WTC11 (cell line): ENCODE results near the gene C17orf75. TPM values are rescaled to one million over a fixed set of nuclear protein-coding genes. Genes with fewer than 3 reads are reported as not detected.
"Not testable (repeated sequence)": the region's sequence is repeated elsewhere in the genome, so short reads cannot be mapped to it uniquely, and the experiment has no call there.

Experiments
- ATAC-seq: fragments of 200-7000 bp; cut with Tn5 transposase; 2 replicates; pipeline ENCODE4 v1.10.0; 2021; ENCODE audit warnings: mild to moderate bottlenecking, moderate library complexity
- CTCF ChIA-PET: fragments of 300-600 bp; sonication (Branson Sonifier 250); formaldehyde crosslinking; loops from one replicate; lab custom pipeline; 2021; ENCODE audit warnings: antibody characterized with exemption; lab: Charles Lee
- POLR2A ChIA-PET: fragments of 350-600 bp; sonication (Branson Sonifier 250); formaldehyde crosslinking; loops from one replicate; lab custom pipeline; 2021; ENCODE audit warnings: antibody characterized with exemption; lab: Charles Lee
- DNase-seq: peaks from one replicate; pipeline ENCODE4 v3.0.0; 2021; ENCODE audit warnings: low spot score
- H3K27ac Mint-ChIP-seq: 2 replicates; pipeline ENCODE4 v1.8.0; 2021; ENCODE audit warnings: mixed read lengths
- H3K27me3 Mint-ChIP-seq: 2 replicates; pipeline ENCODE4 v1.8.0; 2021; ENCODE audit warnings: low read depth, mild to moderate bottlenecking, moderate library complexity, mixed read lengths
- H3K36me3 Mint-ChIP-seq: 2 replicates; pipeline ENCODE4 v1.8.0; 2021; ENCODE audit warnings: mixed read lengths
- H3K4me1 Mint-ChIP-seq: 2 replicates; pipeline ENCODE4 v1.8.0; 2022; ENCODE audit warnings: mixed read lengths
- H3K4me3 Mint-ChIP-seq: 2 replicates; pipeline ENCODE4 v1.8.0; 2021; ENCODE audit warnings: mild to moderate bottlenecking, moderate library complexity, mixed read lengths
- H3K9me3 Mint-ChIP-seq: 2 replicates; pipeline ENCODE4 v1.8.0; 2021; ENCODE audit warnings: mixed read lengths
- CBFB ChIP-seq: sonication (generic); formaldehyde crosslinking; IDR thresholded peaks from 2 replicates; pipeline ENCODE4 v1.8.1; 2022; ENCODE audit warnings: mild to moderate bottlenecking, low read depth, missing genetic modification reagents
- CREB1 ChIP-seq: sonication (generic); formaldehyde crosslinking; IDR thresholded peaks from 2 replicates; pipeline ENCODE4 v1.8.0; 2023; ENCODE audit warnings: mild to moderate bottlenecking, missing genetic modification reagents
- FOXK1 ChIP-seq: sonication (generic); formaldehyde crosslinking; IDR thresholded peaks from 2 replicates; pipeline ENCODE4 v1.8.0; 2022; ENCODE audit warnings: mild to moderate bottlenecking, moderate library complexity, missing genetic modification reagents
- JAZF1 ChIP-seq: fragments of 250-450 bp; sonication (Bioruptor Pico); IDR thresholded peaks from 2 replicates; pipeline ENCODE4 v1.9.0; 2021; ENCODE audit warnings: moderate library complexity, mild to moderate bottlenecking, inconsistent platforms
- NFE2L1 ChIP-seq: sonication (generic); formaldehyde crosslinking; IDR thresholded peaks from 2 replicates; pipeline ENCODE4 v1.8.1; 2023; ENCODE audit warnings: missing genetic modification reagents
- NR1H2 ChIP-seq: sonication (generic); formaldehyde crosslinking; IDR thresholded peaks from 2 replicates; pipeline ENCODE4 v1.9.0; 2021; ENCODE audit warnings: mild to moderate bottlenecking, moderate library complexity, missing genetic modification reagents
- OVOL2 ChIP-seq: fragments of 250-450 bp; sonication (Bioruptor Pico); IDR thresholded peaks from 2 replicates; pipeline ENCODE4 v1.9.0; 2021; ENCODE audit warnings: mild to moderate bottlenecking, borderline replicate concordance
- SP1 ChIP-seq: sonication (generic); formaldehyde crosslinking; conservative IDR thresholded peaks from 2 replicates; pipeline ENCODE4 v1.8.1; 2022; ENCODE audit warnings: missing genetic modification reagents
- TP53 ChIP-seq: sonication (generic); formaldehyde crosslinking; IDR thresholded peaks from 2 replicates; pipeline ENCODE4 v1.8.1; 2023; ENCODE audit warnings: mild to moderate bottlenecking, missing genetic modification reagents
- total RNA-seq: library from RNA; stranded (reverse); gene quantifications from 3 replicates; pipeline ENCODE4 v1.2.3, GENCODE V29; 2021
- TF ChIP-seq, protein P1 (sequence below): sonication (generic); formaldehyde crosslinking; IDR thresholded peaks from 2 replicates; pipeline ENCODE4 v1.8.1; 2023; ENCODE audit warnings: mild to moderate bottlenecking, missing genetic modification reagents
- TF ChIP-seq, protein P2 (sequence below): sonication (generic); formaldehyde crosslinking; IDR thresholded peaks from 2 replicates; pipeline ENCODE4 v1.8.0; 2022; ENCODE audit warnings: mild to moderate bottlenecking, missing genetic modification reagents
- TF ChIP-seq, protein P3 (sequence below): sonication (generic); formaldehyde crosslinking; IDR thresholded peaks from 2 replicates; pipeline ENCODE4 v1.8.0; 2023; ENCODE audit warnings: mild to moderate bottlenecking, missing genetic modification reagents
- TF ChIP-seq, protein P4 (sequence below): sonication (generic); formaldehyde crosslinking; IDR thresholded peaks from 2 replicates; pipeline ENCODE4 v1.8.1; 2022; ENCODE audit warnings: low read depth, mild to moderate bottlenecking, moderate library complexity, missing genetic modification reagents, borderline replicate concordance
- TF ChIP-seq, protein P5 (sequence below): fragments of 250-450 bp; sonication (Bioruptor Pico); IDR thresholded peaks from 2 replicates; pipeline ENCODE4 v1.9.0; 2021; ENCODE audit warnings: mild to moderate bottlenecking, borderline replicate concordance
- TF ChIP-seq, protein P6 (sequence below): fragments of 200-600 bp; IDR thresholded peaks from 2 replicates; pipeline ENCODE4 v1.8.0; 2022; ENCODE audit warnings: antibody characterized with exemption

The C17orf75 gene
- total RNA-seq, 1 experiment from 2014 or later: 35.5 TPM

DNA sequence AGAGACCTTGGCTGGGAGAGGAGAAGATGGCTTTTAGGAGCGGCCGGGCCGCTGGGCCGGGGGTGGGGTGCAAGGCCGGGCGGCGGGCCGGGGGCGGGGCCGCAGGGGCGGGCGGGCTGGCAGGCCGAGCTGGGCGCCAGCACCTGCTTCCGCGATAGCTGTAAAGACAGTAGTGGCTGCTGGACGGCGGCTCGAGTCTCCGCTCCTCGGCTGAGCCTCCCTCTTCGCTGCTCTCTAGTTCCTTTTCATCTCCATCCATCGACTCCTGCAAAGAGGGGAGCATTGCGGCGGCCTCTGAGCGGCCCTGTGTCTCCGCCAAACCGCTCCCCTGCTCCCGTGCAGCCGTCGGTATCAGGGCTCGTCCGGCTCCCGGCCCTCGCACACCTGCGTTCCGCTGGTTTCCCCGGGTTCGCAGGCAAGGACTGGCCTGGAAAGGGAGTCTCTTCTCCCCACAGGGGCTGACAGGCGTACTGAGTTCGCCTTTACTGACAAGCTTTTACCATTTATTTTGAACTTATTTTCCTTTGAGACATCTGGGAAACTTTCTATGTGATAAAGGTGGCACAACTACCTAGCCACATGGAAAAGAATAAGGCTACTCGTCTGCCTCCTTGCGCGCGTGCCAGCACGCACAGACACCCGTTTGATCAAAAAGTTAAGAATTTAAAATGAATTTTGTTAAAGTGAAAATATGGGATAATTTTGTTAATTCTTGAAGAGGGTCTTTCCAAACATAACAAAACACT lies at the start of gene C17orf75 (continued):
- TF ChIP-seq, protein P1, sequence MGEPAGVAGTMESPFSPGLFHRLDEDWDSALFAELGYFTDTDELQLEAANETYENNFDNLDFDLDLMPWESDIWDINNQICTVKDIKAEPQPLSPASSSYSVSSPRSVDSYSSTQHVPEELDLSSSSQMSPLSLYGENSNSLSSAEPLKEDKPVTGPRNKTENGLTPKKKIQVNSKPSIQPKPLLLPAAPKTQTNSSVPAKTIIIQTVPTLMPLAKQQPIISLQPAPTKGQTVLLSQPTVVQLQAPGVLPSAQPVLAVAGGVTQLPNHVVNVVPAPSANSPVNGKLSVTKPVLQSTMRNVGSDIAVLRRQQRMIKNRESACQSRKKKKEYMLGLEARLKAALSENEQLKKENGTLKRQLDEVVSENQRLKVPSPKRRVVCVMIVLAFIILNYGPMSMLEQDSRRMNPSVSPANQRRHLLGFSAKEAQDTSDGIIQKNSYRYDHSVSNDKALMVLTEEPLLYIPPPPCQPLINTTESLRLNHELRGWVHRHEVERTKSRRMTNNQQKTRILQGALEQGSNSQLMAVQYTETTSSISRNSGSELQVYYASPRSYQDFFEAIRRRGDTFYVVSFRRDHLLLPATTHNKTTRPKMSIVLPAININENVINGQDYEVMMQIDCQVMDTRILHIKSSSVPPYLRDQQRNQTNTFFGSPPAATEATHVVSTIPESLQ (CRISPR knock-in tag): no peak
- TF ChIP-seq CREB1 (CRISPR knock-in tag) (0 out of 2 replicates have a peak, but pooled peaks have one; percentile 25), NFE2L1 (peak; percentile 35; the same call in 1 of the 2 replicates), JAZF1 (CRISPR knock-in tag) (no peak), CBFB (CRISPR knock-in tag) (peak; percentile 92; the same call in 1 of the 2 replicates), FOXK1 (CRISPR knock-in tag) (peak; percentile 71; the same call in 1 of the 2 replicates), SP1 (CRISPR knock-in tag) (peak; percentile 92), OVOL2 (no peak)
- TF ChIP-seq, protein P2, sequence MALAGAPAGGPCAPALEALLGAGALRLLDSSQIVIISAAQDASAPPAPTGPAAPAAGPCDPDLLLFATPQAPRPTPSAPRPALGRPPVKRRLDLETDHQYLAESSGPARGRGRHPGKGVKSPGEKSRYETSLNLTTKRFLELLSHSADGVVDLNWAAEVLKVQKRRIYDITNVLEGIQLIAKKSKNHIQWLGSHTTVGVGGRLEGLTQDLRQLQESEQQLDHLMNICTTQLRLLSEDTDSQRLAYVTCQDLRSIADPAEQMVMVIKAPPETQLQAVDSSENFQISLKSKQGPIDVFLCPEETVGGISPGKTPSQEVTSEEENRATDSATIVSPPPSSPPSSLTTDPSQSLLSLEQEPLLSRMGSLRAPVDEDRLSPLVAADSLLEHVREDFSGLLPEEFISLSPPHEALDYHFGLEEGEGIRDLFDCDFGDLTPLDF: 0 out of 2 replicates have a peak, but pooled peaks have one; percentile 29
- TF ChIP-seq, protein P3, sequence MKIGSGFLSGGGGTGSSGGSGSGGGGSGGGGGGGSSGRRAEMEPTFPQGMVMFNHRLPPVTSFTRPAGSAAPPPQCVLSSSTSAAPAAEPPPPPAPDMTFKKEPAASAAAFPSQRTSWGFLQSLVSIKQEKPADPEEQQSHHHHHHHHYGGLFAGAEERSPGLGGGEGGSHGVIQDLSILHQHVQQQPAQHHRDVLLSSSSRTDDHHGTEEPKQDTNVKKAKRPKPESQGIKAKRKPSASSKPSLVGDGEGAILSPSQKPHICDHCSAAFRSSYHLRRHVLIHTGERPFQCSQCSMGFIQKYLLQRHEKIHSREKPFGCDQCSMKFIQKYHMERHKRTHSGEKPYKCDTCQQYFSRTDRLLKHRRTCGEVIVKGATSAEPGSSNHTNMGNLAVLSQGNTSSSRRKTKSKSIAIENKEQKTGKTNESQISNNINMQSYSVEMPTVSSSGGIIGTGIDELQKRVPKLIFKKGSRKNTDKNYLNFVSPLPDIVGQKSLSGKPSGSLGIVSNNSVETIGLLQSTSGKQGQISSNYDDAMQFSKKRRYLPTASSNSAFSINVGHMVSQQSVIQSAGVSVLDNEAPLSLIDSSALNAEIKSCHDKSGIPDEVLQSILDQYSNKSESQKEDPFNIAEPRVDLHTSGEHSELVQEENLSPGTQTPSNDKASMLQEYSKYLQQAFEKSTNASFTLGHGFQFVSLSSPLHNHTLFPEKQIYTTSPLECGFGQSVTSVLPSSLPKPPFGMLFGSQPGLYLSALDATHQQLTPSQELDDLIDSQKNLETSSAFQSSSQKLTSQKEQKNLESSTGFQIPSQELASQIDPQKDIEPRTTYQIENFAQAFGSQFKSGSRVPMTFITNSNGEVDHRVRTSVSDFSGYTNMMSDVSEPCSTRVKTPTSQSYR (CRISPR knock-in tag): peak; percentile 45; the same call in 1 of the 2 replicates
- TF ChIP-seq, protein P4, sequence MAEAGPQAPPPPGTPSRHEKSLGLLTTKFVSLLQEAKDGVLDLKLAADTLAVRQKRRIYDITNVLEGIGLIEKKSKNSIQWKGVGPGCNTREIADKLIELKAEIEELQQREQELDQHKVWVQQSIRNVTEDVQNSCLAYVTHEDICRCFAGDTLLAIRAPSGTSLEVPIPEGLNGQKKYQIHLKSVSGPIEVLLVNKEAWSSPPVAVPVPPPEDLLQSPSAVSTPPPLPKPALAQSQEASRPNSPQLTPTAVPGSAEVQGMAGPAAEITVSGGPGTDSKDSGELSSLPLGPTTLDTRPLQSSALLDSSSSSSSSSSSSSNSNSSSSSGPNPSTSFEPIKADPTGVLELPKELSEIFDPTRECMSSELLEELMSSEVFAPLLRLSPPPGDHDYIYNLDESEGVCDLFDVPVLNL (CRISPR knock-in tag): peak; percentile 63; the same call in 1 of the 2 replicates

DNA sequence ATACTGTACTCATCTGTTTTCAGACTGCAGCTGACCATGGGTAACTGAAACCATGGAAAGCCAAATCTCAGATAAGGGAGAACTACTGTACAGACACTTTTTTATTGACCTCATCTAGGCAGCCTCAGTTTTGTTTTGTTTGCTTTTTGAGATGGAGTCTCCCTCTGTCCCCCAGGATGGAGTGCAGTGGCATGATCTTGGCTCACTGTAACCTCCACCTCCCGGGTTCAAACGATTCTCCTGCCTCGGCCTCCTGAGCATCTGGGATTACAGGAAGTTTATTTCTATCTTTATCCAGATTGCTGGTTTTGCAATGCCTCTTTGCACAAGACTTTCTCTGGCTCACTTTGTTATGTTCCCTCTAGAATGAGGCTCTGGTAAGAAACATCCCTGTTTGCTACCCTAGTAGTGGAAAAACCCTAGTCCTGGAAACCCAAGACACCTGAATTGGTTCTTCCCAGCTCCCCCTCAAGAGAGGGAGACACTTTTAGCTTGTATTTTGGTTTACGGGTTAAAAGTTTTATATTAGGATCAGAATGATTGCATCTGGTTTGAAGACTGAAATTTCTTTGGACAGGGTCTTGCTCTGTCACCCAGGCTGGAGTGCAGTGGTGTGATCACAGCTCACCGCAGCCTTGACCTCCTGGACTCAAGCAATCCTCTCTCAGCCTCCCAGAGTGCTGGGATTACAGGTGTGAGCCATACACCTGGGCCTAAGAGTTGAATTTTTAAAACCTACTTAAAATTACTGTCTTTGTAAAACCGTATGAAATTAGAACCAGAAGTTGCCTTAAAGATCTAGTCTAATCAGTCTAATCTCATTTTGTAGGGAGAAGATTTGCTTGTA lies 46.9 kb upstream of the C17orf75 start:
- DNase-seq (no peak), ATAC-seq (no peak)
- ChIA-PET POLR2A (no interaction called here), CTCF (interaction anchor here (1.4 to 1.7 kb wide), 2 partner anchors 55 kb away, joined by 4 to 5 read pairs; partner anchors contain the start of gene PSMD11)
- Mint-ChIP-seq H3K27me3 (no peaks in the 10 kb centered on the region), H3K27ac (peak overlapping the region; percentile 22; the same call in 1 of the 2 replicates), H3K9me3 (peaks cover 4% of the 10 kb centered on the region), H3K4me3 (no peak overlapping the region), H3K36me3 (peaks cover 7% of the 10 kb centered on the region; the same call in 1 of the 2 replicates), H3K4me1 (no peaks in the 10 kb centered on the region)
- no peak for TF ChIP-seq NR1H2
- TF ChIP-seq TP53: no peak
- TF ChIP-seq, protein P5, sequence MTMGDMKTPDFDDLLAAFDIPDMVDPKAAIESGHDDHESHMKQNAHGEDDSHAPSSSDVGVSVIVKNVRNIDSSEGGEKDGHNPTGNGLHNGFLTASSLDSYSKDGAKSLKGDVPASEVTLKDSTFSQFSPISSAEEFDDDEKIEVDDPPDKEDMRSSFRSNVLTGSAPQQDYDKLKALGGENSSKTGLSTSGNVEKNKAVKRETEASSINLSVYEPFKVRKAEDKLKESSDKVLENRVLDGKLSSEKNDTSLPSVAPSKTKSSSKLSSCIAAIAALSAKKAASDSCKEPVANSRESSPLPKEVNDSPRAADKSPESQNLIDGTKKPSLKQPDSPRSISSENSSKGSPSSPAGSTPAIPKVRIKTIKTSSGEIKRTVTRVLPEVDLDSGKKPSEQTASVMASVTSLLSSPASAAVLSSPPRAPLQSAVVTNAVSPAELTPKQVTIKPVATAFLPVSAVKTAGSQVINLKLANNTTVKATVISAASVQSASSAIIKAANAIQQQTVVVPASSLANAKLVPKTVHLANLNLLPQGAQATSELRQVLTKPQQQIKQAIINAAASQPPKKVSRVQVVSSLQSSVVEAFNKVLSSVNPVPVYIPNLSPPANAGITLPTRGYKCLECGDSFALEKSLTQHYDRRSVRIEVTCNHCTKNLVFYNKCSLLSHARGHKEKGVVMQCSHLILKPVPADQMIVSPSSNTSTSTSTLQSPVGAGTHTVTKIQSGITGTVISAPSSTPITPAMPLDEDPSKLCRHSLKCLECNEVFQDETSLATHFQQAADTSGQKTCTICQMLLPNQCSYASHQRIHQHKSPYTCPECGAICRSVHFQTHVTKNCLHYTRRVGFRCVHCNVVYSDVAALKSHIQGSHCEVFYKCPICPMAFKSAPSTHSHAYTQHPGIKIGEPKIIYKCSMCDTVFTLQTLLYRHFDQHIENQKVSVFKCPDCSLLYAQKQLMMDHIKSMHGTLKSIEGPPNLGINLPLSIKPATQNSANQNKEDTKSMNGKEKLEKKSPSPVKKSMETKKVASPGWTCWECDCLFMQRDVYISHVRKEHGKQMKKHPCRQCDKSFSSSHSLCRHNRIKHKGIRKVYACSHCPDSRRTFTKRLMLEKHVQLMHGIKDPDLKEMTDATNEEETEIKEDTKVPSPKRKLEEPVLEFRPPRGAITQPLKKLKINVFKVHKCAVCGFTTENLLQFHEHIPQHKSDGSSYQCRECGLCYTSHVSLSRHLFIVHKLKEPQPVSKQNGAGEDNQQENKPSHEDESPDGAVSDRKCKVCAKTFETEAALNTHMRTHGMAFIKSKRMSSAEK (CRISPR knock-in tag): no peak
- TF ChIP-seq, protein P6, sequence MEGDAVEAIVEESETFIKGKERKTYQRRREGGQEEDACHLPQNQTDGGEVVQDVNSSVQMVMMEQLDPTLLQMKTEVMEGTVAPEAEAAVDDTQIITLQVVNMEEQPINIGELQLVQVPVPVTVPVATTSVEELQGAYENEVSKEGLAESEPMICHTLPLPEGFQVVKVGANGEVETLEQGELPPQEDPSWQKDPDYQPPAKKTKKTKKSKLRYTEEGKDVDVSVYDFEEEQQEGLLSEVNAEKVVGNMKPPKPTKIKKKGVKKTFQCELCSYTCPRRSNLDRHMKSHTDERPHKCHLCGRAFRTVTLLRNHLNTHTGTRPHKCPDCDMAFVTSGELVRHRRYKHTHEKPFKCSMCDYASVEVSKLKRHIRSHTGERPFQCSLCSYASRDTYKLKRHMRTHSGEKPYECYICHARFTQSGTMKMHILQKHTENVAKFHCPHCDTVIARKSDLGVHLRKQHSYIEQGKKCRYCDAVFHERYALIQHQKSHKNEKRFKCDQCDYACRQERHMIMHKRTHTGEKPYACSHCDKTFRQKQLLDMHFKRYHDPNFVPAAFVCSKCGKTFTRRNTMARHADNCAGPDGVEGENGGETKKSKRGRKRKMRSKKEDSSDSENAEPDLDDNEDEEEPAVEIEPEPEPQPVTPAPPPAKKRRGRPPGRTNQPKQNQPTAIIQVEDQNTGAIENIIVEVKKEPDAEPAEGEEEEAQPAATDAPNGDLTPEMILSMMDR: no peak

DNA sequence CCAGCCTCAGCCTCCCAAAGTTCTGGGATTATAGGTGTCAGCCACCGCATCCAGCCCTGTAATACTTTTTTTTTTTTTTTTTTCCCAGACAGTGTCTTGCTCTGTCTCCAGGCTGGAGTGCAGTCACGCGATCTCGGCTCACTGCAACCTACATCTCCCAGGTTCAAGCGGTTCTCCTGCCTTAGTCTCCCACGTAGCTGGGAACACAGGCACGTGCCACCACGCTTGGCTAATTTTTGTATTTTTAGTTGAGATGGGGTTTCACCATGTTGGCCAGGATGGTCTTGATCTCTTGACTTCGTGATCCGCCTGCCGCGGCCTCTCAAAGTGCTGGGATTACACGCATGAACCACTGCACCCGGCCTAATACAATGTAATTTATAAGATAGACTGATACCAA lies 46.2 kb upstream of the C17orf75 start:
- not testable (repeated sequence) for DNase-seq, H3K9me3 Mint-ChIP-seq, H3K4me1 Mint-ChIP-seq, H3K27me3 Mint-ChIP-seq, H3K36me3 Mint-ChIP-seq, H3K4me3 Mint-ChIP-seq, H3K27ac Mint-ChIP-seq, ATAC-seq
- POLR2A ChIA-PET: interaction anchor here (0.7 kb wide), 1 partner anchor 28 kb away, joined by 4 read pairs; no protein-coding TSS in a partner anchor
- CTCF ChIA-PET: interaction anchor here (1.7 kb wide), 1 partner anchor 56 kb away, joined by 5 read pairs; the partner anchor contains the start of gene PSMD11
